Smooth muscle cell of the umbilical artery (primary cell): ENCODE measurements around the gene CAMK1G. TPM values are rescaled to one million over a fixed set of nuclear protein-coding genes. Genes with fewer than 3 reads are reported as not detected.

Experiments
- total RNA-seq: library from RNA; depleted of rRNA; stranded (reverse); fragments of >200 nt; gene quantifications from 2 replicates; pipeline ENCODE4 v1.2.3, GENCODE V29; 2014

The CAMK1G gene
- 4.2 and 13.1 TPM in 2 replicates for total RNA-seq

GRCh38 chr1:209583408-209583807, at the start of gene CAMK1G:
Gene CAMK1G (plus strand): TSS chr1:209583714. CDS start chr1:209594984, 11,270 bp downstream.

DNA sequence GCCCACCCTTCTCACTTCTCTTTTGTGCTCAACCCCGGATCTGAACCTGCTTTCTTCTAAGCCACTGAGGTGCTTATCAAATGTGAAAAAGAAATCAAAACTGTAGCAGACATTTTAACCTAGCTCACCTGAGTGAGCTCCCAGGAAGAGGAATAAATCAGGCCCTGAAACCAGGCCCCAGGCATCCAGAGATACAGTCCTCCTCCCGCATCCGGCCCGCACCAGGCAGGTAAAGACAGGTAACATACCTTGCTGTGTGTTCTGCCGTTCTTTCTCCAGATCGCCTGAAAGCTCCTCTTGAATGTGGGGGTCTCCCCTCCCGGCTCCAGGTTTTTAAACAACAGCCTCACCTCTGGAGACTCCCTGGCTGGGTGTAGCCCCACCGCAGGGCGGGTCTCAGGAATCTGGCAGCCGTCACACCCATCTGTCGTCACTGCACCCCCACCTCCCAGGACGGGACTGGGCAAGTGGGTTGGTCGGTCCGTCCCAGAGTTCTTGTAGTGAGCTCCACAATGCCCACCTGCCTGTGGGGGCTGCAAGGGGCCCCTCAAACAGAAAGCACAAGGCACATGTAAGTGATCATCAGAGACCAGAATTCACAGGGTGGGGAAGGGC, 68.7 kb downstream of the CAMK1G start, which contains the start of gene LAMB3:
TSS of gene LAMB3 (minus strand) at position 305 of the 615 bp plus-strand sequence. CDS start 1,481 bp downstream, outside the sequence.

Other genes with a start within 250 kb of the CAMK1G start
- 16.3 and 26.1 TPM in 2 replicates for gene LAMB3, start 68.7 kb downstream of the CAMK1G start, total RNA-seq
- 23.6 and 49.0 TPM in 2 replicates for gene G0S2, start 91.7 kb downstream of the CAMK1G start, total RNA-seq
- gene HSD11B1, start 121.1 kb downstream of the CAMK1G start, total RNA-seq = 1.2 and 41.6 TPM in 2 replicates
- not detected in 2 replicates for gene TRAF3IP3, start 172.3 kb downstream of the CAMK1G start, total RNA-seq
- gene C1orf74, start 200.8 kb downstream of the CAMK1G start, total RNA-seq = 2.4 TPM in 2 replicates
- 0.05 and 0.59 TPM in 2 replicates for gene IRF6, start 222.4 kb downstream of the CAMK1G start, total RNA-seq
- 9.2 and 12.7 TPM in 2 replicates for gene UTP25, start 244.3 kb downstream of the CAMK1G start, total RNA-seq